Measurements from ENCODE around the gene PNPLA1.

Gene PNPLA1

DNA sequence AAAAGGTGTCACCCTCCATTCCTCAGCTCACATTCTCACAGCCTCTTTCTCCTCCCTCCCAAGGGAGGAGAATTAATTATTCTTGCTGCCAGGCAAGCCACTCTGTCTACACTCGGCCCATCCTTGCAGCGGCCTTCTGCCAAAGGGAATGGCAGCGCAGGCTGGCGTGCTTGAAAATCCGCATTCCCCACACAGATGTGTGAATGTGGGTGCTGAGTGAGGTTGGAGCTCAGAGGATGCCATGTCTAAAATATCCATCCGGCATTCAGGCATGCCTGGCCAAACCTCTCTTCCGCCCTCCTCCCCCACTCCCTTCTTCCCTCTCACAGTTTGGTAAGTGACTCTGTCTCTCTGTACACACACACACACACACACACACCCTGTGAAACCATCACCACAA lies 27.7 kb downstream of the PNPLA1 start:
- no peak overlapping the region for H3K27ac ChIP-seq
- TF ChIP-seq, protein P1, sequence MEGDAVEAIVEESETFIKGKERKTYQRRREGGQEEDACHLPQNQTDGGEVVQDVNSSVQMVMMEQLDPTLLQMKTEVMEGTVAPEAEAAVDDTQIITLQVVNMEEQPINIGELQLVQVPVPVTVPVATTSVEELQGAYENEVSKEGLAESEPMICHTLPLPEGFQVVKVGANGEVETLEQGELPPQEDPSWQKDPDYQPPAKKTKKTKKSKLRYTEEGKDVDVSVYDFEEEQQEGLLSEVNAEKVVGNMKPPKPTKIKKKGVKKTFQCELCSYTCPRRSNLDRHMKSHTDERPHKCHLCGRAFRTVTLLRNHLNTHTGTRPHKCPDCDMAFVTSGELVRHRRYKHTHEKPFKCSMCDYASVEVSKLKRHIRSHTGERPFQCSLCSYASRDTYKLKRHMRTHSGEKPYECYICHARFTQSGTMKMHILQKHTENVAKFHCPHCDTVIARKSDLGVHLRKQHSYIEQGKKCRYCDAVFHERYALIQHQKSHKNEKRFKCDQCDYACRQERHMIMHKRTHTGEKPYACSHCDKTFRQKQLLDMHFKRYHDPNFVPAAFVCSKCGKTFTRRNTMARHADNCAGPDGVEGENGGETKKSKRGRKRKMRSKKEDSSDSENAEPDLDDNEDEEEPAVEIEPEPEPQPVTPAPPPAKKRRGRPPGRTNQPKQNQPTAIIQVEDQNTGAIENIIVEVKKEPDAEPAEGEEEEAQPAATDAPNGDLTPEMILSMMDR (conservative IDR thresholded peaks at IDR 0.05), result no peak
- no peak for TF ChIP-seq ZFX (IDR thresholded peaks at IDR 0.05)

DNA sequence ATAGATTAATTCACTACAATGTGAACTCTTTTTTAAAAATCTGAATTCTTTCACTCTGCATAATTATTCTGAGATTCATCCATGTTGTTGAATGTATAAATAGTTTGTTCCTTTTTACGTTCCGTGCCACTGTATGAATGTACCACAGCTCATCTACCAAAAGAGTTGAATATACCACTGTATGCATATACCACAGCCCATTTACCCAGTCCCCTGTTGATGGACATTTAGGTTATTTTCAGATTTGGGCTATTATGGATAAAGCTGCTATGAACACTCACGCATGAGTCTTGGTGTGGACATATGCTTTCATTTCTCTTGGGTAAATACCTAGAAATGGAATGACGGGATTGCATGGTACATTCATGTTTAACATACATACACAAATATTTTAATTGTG lies 28.2 kb downstream of the PNPLA1 start:
- no peak overlapping the region for H3K27ac ChIP-seq
- TF ChIP-seq, protein P1 (conservative IDR thresholded peaks at IDR 0.05), result no peak
- TF ChIP-seq ZFX (IDR thresholded peaks at IDR 0.05), result no peak

DNA sequence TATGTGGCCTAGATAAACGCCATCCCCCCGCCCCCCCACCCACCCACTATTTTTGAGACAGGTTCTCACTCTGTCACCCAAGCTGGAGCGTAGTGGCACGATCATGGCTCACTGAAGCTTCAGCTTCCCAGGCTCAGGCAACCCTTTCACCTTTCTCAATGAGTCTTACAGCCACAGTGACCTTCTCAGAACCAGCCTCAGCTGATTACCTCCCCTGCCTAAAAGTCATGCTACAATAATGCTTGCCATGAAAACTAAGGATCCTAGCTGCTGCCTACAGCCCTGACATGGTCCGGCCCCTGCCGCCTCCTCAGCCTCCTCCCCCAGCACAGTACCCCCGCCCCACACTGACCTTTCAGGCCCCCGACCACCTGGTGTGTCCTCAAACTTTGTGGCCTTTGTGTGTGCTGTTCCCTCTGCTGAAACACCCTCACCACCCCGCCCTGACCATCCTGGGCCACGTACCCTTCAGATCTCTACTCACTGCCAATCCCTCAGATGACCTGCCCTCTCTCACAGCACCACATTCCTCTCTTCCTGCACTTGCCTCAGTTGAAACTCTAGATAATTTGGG lies 31.3 kb downstream of the PNPLA1 start:
- no peak for TF ChIP-seq ZFX (IDR thresholded peaks at IDR 0.05)
- TF ChIP-seq, protein P1 (conservative IDR thresholded peaks at IDR 0.05), result no peak
- H3K27ac ChIP-seq, result no peak overlapping the region

DNA sequence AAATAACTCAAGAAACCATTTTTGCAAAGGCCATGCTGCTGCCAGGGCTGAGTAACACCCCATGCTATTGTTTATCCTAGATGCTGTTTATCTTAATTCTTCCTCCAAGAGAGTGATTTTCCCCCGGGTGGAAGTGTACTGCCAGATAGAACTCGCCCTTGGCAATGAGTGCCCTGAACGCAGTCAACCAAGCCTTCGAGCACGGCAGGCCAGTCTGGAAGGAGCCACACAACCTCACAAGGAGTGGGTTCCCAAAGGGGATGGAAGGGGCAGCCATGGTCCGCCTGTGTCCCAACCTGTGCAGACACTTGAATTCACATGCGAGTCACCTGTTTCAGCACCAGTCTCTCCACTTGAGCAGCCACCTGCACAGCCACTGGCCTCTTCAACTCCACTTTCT lies 31.9 kb downstream of the PNPLA1 start:
- H3K27ac ChIP-seq, result no peak overlapping the region
- TF ChIP-seq ZFX (IDR thresholded peaks at IDR 0.05), result no peak
- TF ChIP-seq, protein P1 (conservative IDR thresholded peaks at IDR 0.05), result no peak

DNA sequence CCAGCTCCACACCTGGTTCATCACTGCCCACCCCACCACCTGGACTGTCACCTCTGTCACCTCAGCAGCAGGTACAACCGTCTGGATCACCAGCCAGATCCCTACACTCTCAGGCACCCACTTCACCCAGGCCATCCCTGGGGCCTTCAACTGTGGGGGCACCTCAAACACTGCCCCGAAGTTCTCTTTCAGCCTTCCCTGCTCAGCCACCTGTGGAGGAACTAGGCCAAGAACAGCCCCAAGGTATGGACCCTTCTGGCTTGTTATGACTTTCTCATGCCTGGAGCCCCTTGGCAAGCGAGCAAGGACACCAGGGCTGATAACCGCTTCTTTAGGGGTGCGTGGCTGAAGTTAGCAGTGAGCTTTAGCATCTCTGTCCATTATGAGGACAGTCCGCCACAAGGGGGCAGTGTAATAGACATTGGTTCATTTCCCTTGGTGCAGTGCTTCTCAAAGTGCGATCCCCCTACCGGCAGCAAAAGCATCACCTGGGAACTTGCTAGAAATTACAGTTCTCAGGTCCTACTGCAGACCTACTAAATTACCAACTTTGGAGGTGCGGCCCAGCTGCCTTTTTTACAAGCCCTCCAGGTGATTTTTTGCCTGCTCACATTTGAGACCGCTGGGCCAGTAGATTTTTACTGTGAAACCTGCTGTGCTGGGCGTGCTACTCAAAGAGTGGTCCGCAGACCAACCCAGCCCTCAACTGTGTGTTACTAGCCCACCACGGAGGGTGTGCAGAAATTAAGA lies 32.5 kb downstream of the PNPLA1 start:
- H3K27ac ChIP-seq, result no peak overlapping the region
- TF ChIP-seq, protein P1 (conservative IDR thresholded peaks at IDR 0.05), result peak; percentile 98
- no peak for TF ChIP-seq ZFX (IDR thresholded peaks at IDR 0.05)

DNA sequence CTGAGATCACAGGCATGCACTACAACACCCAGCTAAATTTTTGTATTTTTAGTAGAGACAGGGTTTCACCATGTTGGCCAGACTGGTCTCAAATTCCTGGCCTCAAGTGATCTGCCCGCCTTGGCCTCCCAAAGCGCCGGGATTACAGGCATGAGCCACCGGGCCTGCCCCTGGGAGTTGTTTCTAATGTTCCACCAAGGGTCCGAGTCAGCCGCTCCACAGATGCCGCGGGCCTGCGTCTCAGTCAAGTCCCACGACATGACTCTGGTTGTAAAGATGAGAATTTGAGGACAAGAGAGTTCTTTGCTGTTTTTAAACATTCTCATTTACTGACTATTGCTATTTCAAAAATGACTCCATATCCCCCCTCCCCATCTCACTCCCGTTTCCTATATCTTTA lies 36.0 kb downstream of the PNPLA1 start:
- TF ChIP-seq, protein P1 (conservative IDR thresholded peaks at IDR 0.05), result no peak
- H3K27ac ChIP-seq, result no peak overlapping the region

DNA sequence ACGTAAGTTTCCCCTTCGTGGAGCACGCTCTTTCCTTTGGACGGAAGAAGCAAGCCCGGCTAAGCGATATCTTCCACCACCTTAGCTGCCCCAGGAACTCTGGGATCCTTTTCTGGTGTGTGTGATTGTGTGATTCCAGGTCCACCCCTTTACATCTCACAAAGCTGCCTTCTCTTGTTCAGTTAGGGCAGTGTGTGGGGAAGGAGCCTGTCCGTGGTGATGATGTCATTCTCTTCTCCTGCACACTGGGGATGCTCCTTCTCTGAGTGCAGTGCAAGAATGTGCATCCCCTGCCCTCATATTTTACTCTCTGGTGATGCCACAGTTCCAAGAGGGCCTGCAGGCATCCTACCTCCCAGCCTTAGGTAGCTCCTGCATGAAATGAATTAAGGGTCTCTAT lies 36.5 kb downstream of the PNPLA1 start:
- no peak overlapping the region for H3K27ac ChIP-seq
- TF ChIP-seq ZFX (IDR thresholded peaks at IDR 0.05), result no peak
- TF ChIP-seq, protein P1 (conservative IDR thresholded peaks at IDR 0.05), result no peak

All from C4-2B (cell line).